ENCODE results near the gene NKIRAS2. TPM values are rescaled to one million over a fixed set of nuclear protein-coding genes. Genes with fewer than 3 reads are reported as not detected.

Gene NKIRAS2
- total RNA-seq, 1 donor from 2014 or later = 28.8 TPM

DNA sequence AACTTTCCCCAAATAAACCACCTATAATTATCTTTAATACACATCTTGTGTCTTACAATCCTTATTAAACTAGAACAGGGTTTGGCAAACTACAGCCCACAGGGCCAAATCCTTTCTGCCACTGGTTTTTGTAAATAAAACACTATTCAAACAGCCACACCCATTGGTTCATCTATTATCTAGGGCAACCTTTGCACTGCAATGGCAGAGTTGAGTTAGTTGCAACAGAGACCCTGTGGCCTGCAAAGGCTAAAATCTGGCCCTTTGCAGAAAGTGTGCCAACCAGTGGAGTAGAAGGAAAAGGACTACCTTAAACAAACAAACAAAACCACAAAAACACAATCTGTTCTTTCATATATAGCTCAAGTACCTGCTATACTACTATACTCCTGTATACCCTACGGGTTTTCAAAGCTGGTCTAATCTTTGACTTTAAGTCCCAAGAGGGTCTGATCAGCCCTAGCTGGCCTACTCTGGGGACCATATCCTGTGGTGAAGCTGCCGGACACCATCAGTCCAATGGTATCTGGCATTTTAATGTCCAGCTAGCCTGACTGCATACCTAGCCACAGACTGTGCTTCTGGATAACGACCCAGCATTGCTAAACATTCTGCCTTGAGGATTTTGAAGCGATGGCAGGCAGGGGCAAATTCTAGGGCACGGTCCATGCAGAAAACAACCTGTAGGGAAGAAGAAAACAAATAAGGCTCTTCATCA lies 30.0 kb upstream of the NKIRAS2 start:
- DNase-seq = no peak
- H3K27ac ChIP-seq = no peak overlapping the region
- no peak for ATAC-seq
- no peak overlapping the region for H3K4me3 ChIP-seq
- H3K36me3 ChIP-seq = peaks cover 100% of the 10 kb centered on the region
- no peaks in the 10 kb centered on the region for H3K4me1 ChIP-seq
- TF ChIP-seq, protein P1, sequence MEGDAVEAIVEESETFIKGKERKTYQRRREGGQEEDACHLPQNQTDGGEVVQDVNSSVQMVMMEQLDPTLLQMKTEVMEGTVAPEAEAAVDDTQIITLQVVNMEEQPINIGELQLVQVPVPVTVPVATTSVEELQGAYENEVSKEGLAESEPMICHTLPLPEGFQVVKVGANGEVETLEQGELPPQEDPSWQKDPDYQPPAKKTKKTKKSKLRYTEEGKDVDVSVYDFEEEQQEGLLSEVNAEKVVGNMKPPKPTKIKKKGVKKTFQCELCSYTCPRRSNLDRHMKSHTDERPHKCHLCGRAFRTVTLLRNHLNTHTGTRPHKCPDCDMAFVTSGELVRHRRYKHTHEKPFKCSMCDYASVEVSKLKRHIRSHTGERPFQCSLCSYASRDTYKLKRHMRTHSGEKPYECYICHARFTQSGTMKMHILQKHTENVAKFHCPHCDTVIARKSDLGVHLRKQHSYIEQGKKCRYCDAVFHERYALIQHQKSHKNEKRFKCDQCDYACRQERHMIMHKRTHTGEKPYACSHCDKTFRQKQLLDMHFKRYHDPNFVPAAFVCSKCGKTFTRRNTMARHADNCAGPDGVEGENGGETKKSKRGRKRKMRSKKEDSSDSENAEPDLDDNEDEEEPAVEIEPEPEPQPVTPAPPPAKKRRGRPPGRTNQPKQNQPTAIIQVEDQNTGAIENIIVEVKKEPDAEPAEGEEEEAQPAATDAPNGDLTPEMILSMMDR (IDR thresholded peaks at IDR 0.05) = no peak
- intact Hi-C loops (cut with DNase I) = no loop called here
- H3K27me3 ChIP-seq = no peaks in the 10 kb centered on the region
- no peaks in the 10 kb centered on the region for H3K9me3 ChIP-seq

DNA sequence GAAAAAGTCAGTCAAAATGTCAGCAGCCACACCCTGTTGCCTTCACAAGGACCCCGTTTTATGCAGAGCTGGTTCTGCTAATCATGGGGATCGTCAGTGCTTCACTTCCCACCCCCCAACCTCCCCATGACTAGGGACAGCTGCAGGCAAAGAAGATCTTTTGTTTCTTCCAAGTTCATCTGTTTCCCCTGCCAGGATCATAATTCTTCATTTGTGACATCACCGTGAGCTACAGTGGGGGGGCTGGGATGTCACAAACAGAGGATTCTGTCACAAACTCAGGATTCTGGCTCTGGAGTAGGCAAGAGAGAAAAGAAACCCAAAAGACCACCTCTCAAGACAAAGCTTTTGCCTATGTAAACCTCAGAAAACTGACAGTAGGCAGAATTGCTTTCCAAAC lies 27.3 kb upstream of the NKIRAS2 start:
- H3K4me1 ChIP-seq = no peaks in the 10 kb centered on the region
- no peaks in the 10 kb centered on the region for H3K9me3 ChIP-seq
- H3K27me3 ChIP-seq = no peaks in the 10 kb centered on the region
- DNase-seq (no peak), ATAC-seq (no peak)
- intact Hi-C loops (cut with DNase I) = no loop called here
- TF ChIP-seq, protein P1 (IDR thresholded peaks at IDR 0.05) = no peak
- no peak overlapping the region for H3K27ac ChIP-seq
- H3K4me3 ChIP-seq = no peak overlapping the region
- peaks cover 100% of the 10 kb centered on the region for H3K36me3 ChIP-seq

DNA sequence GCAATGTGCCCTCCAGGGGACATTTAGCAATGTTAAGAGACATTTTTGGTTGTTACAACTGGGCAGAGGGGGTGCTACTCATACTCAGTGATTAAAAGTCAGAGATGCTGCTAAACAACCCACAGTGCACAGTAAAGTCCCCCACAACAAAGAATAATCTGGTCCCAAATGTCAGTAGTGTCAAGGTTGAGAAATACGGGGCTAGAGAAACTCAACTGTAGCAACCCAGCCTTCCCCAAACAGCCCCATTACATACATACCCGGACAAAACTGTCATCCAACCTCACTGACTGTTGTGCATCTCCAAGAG lies 23.1 kb upstream of the NKIRAS2 start:
- no peaks in the 10 kb centered on the region for H3K9me3 ChIP-seq
- intact Hi-C loops (cut with DNase I) = no loop called here
- H3K36me3 ChIP-seq = peaks cover 100% of the 10 kb centered on the region
- H3K4me1 ChIP-seq = no peaks in the 10 kb centered on the region
- no peak overlapping the region for H3K4me3 ChIP-seq
- H3K27ac ChIP-seq = no peak overlapping the region
- DNase-seq (no peak), ATAC-seq (no peak)
- TF ChIP-seq, protein P1 (IDR thresholded peaks at IDR 0.05) = no peak
- no peaks in the 10 kb centered on the region for H3K27me3 ChIP-seq

DNA sequence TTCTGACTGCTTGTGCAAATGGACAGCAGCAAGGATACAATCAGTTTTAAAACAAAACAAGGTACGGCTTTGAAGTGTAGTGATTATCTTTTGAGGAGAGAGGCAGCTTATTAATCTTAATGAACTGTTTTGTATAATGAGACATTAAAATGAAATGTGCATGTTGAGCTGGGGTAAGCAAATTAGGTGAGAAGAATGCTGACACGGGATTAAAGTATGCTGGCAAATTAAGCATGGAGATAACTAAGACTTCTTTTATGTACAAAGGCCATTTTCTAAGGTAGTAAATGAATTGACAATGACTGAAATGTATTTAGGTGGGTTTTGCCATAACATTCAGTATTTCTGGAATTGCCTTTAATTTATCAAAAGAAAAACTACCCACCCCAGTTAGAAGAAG lies 21.4 kb upstream of the NKIRAS2 start:
- Histone ChIP-seq H3K36me3 (peaks cover 100% of the 10 kb centered on the region), H3K27me3 (no peaks in the 10 kb centered on the region), H3K9me3 (no peaks in the 10 kb centered on the region), H3K4me3 (no peak overlapping the region), H3K4me1 (no peaks in the 10 kb centered on the region), H3K27ac (no peak overlapping the region)
- TF ChIP-seq, protein P1 (IDR thresholded peaks at IDR 0.05) = no peak
- intact Hi-C loops (cut with DNase I) = no loop called here
- ATAC-seq (no peak), DNase-seq (no peak)

DNA sequence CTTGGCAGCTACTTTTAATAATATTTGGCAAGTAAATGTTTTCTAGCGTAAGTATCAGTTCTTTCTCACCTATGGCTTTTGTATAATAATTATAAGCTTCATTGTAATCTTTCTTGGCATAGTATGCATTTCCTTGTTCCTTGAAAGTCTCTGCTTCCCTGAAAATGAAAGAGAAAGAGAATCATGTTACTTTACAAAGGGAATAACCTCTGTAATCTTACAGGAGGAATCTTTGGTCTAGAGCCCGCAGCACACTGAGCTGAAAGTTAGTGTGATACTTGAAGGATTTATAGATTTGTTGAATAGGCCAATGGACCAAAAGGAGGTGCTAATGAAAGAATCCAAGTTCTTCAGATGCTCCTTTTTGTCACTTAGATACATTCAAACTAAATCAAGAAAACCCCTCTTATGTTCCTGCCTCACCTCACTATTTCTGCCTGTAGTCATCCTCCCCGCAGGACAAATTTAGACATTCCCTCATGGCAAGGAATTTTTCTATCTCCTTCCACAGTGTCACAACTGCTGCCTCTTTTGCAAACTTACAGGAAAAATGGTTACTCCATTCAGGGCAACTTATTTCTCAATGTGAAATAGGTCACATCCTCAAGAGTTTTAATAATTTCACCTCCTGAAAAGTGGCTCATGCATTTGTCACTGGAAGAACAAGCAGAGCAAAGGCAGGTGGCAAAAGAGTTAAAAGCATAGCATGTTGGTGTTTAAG lies 19.3 kb upstream of the NKIRAS2 start:
- H3K9me3 ChIP-seq = no peaks in the 10 kb centered on the region
- H3K27ac ChIP-seq = no peak overlapping the region
- H3K36me3 ChIP-seq = peaks cover 80% of the 10 kb centered on the region
- intact Hi-C loops (cut with DNase I) = no loop called here
- ATAC-seq (no peak), DNase-seq (no peak)
- peaks cover 4% of the 10 kb centered on the region for H3K4me1 ChIP-seq
- no peaks in the 10 kb centered on the region for H3K27me3 ChIP-seq
- H3K4me3 ChIP-seq = no peak overlapping the region
- TF ChIP-seq, protein P1 (IDR thresholded peaks at IDR 0.05) = no peak
